A673 (cell line): Measurements from ENCODE around the gene CASQ2. TPM values are rescaled to one million over a fixed set of nuclear protein-coding genes. Genes with fewer than 3 reads are reported as not detected.

Experiments
- BruUV-seq: library from RNA; stranded (reverse); fragments of 400-500 nt; replicated peaks from 2 replicates; lab custom pipeline; 2021; lab: Mats Ljungman, UMichigan
- CTCF ChIA-PET: fragments of 300-600 bp; sonication (Branson Sonifier 250); formaldehyde crosslinking; loops from one replicate; lab custom pipeline; 2022; ENCODE audit warnings: antibody characterized with exemption; lab: Charles Lee
- POLR2A ChIA-PET: fragments of 300-600 bp; sonication (Branson Sonifier 250); formaldehyde crosslinking; loops from one replicate; lab custom pipeline; 2022; ENCODE audit warnings: antibody characterized with exemption; ENCODE audit not compliant: low non-redundant PET; lab: Charles Lee
- DNase-seq: peaks from one replicate; pipeline ENCODE4 v3.0.0-alpha.2; 2015; ENCODE audit warnings: low spot score
- H3K27ac ChIP-seq: fragments of 200-600 bp; sonication (generic); 2 replicates; pipeline ENCODE4 v1.5.1; 2016; ENCODE audit warnings: mixed run types, low read depth, mild to moderate bottlenecking, mixed read lengths, antibody characterized with exemption, low read length; ENCODE audit not compliant: poor library complexity, severe bottlenecking
- H3K27me3 ChIP-seq: fragments of 200-600 bp; sonication (generic); replicated peaks from 2 replicates; pipeline ENCODE4 v1.6.1; 2017; ENCODE audit warnings: mixed run types, low read depth, mild to moderate bottlenecking, mixed read lengths, antibody characterized with exemption, low read length; ENCODE audit not compliant: insufficient read depth, poor library complexity
- H3K36me3 ChIP-seq: fragments of 200-600 bp; sonication (generic); 2 replicates; pipeline ENCODE4 v1.6.1; 2016; ENCODE audit warnings: mixed run types, mild to moderate bottlenecking, mixed read lengths, antibody characterized with exemption, low read length; ENCODE audit not compliant: insufficient read depth, poor library complexity, severe bottlenecking
- H3K4me1 ChIP-seq: fragments of 200-600 bp; sonication (generic); 2 replicates; pipeline ENCODE4 v1.6.1; 2017; ENCODE audit warnings: mixed run types, mild to moderate bottlenecking, mixed read lengths, antibody characterized with exemption, low read length; ENCODE audit not compliant: insufficient read depth, poor library complexity, severe bottlenecking
- H3K4me3 ChIP-seq: fragments of 200-600 bp; sonication (generic); 2 replicates; pipeline ENCODE4 v1.5.1; 2016; ENCODE audit warnings: low read depth, mixed run types, mild to moderate bottlenecking, mixed read lengths, low read length; ENCODE audit not compliant: poor library complexity, severe bottlenecking
- H3K9me3 ChIP-seq: fragments of 200-600 bp; sonication (generic); 2 replicates; pipeline ENCODE4 v1.6.1; 2016; ENCODE audit warnings: mixed run types, low read depth, mild to moderate bottlenecking, mixed read lengths, antibody characterized with exemption, low read length; ENCODE audit not compliant: poor library complexity, severe bottlenecking
- EZH2 ChIP-seq: fragments of 200-600 bp; sonication (generic); IDR thresholded peaks from 2 replicates; pipeline ENCODE4 v1.6.1; 2017; ENCODE audit warnings: borderline replicate concordance, low read depth, mild to moderate bottlenecking, mixed read lengths, antibody characterized with exemption, low read length; ENCODE audit not compliant: poor library complexity, severe bottlenecking
- intact Hi-C: fragments of 100-400 bp; cut with micrococcal nuclease; formaldehyde crosslinking; loops from one replicate; pipeline ENCODE4 v1.10.0; 2022; ENCODE audit not compliant: unreplicated experiment
- total RNA-seq: library from RNA; stranded (reverse); gene quantifications from 2 replicates; pipeline ENCODE4 v1.2.3, GENCODE V29; 2021
- TF ChIP-seq, protein P1 (sequence below): fragments of 300-800, 200-600 bp; sonication (generic); conservative IDR thresholded peaks from 2 replicates; pipeline ENCODE4 v1.5.1; 2017; ENCODE audit warnings: low read depth, mild to moderate bottlenecking, antibody characterized with exemption, low read length, moderate library complexity, mixed read lengths

The CASQ2 gene
- total RNA-seq, 1 experiment from 2014 or later = 0.52 TPM

DNA sequence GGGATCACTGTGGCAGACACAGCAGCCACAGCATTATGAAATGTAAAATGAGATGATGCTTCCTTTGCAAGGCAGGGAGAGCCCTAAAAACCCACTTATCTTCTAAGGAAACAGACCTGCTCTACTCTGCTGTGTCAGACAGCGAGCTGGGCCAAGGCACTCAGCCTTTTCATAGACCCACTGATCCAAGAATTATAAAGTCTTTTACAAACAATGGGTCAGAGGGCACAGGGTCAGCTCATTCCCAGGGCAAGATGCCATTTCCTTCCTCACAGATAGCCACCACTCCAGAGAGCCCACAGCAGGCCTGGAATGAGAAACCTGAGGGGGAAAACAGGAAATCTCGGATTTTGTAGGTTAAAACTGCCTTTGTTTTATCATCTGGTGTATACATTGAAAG lies 42.9 kb downstream of the CASQ2 start:
- no peak overlapping the region for H3K27ac ChIP-seq
- TF ChIP-seq, protein P1, sequence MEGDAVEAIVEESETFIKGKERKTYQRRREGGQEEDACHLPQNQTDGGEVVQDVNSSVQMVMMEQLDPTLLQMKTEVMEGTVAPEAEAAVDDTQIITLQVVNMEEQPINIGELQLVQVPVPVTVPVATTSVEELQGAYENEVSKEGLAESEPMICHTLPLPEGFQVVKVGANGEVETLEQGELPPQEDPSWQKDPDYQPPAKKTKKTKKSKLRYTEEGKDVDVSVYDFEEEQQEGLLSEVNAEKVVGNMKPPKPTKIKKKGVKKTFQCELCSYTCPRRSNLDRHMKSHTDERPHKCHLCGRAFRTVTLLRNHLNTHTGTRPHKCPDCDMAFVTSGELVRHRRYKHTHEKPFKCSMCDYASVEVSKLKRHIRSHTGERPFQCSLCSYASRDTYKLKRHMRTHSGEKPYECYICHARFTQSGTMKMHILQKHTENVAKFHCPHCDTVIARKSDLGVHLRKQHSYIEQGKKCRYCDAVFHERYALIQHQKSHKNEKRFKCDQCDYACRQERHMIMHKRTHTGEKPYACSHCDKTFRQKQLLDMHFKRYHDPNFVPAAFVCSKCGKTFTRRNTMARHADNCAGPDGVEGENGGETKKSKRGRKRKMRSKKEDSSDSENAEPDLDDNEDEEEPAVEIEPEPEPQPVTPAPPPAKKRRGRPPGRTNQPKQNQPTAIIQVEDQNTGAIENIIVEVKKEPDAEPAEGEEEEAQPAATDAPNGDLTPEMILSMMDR = no peak
- no peak for TF ChIP-seq EZH2
- H3K36me3 ChIP-seq = no peaks in the 10 kb centered on the region
- H3K4me3 ChIP-seq = no peak overlapping the region
- CTCF ChIA-PET = no interaction called here
- intact Hi-C loops = no loop called here
- no TSS peak for BruUV-seq
- POLR2A ChIA-PET = no interaction called here
- H3K4me1 ChIP-seq = no peaks in the 10 kb centered on the region
- H3K27me3 ChIP-seq = no peaks in the 10 kb centered on the region
- no peaks in the 10 kb centered on the region for H3K9me3 ChIP-seq
- no peak for DNase-seq

- CTCF ChIA-PET = no interaction called here
Observed at GRCh38 chr1:115723756-115724155, 44.8 kb downstream of the CASQ2 start.

GRCh38 chr1:115722221-115722620 lies 46.3 kb downstream of the CASQ2 start:
- CTCF ChIA-PET = no interaction called here

More at GRCh38 chr1:115723756-115724155, 44.8 kb downstream of the CASQ2 start:
- no peaks in the 10 kb centered on the region for H3K27me3 ChIP-seq
- DNase-seq = no peak
- H3K4me3 ChIP-seq = no peak overlapping the region
- no peak overlapping the region for H3K27ac ChIP-seq
- intact Hi-C loops = no loop called here
- no peaks in the 10 kb centered on the region for H3K4me1 ChIP-seq
- H3K36me3 ChIP-seq = no peaks in the 10 kb centered on the region
- no TSS peak for BruUV-seq
- TF ChIP-seq, protein P1 = no peak
- no peak for TF ChIP-seq EZH2
- POLR2A ChIA-PET = no interaction called here
- H3K9me3 ChIP-seq = no peaks in the 10 kb centered on the region

More at GRCh38 chr1:115722221-115722620, 46.3 kb downstream of the CASQ2 start:
- H3K27me3 ChIP-seq = no peaks in the 10 kb centered on the region
- TF ChIP-seq, protein P1 = no peak
- no peak for TF ChIP-seq EZH2
- H3K27ac ChIP-seq = no peak overlapping the region
- no TSS peak for BruUV-seq
- no peaks in the 10 kb centered on the region for H3K4me1 ChIP-seq
- no peak for DNase-seq
- POLR2A ChIA-PET = no interaction called here
- intact Hi-C loops = no loop called here
- no peak overlapping the region for H3K4me3 ChIP-seq
- no peaks in the 10 kb centered on the region for H3K36me3 ChIP-seq
- no peaks in the 10 kb centered on the region for H3K9me3 ChIP-seq
